K562 (cell line): ENCODE measurements around the gene MARK3. TPM values are rescaled to one million over a fixed set of nuclear protein-coding genes. Genes with fewer than 3 reads are reported as not detected.

Source experiments
- ATAC-seq: fragments of 200-7000 bp; cut with Tn5 transposase; 3 replicates; pipeline ENCODE4 v1.9.1; 2020; ENCODE audit warnings: moderate library complexity
- BruUV-seq: library from RNA; stranded (reverse); fragments of 400-500 nt; replicated peaks from 2 replicates; lab custom pipeline; 2021; lab: Mats Ljungman, UMichigan
- CTCF ChIA-PET: fragments of 300-600 bp; formaldehyde crosslinking; extraction: SDS; loops from one replicate; lab custom pipeline; 2021; ENCODE audit warnings: low intra/inter-chr PET ratio; lab: Yijun Ruan, JAX
- POLR2A ChIA-PET: fragments of 300-600, 350-650 bp; sonication (Branson Sonifier 250); formaldehyde crosslinking; extraction: SDS; loops from one replicate; lab custom pipeline; 2021; ENCODE audit warnings: antibody characterized with exemption, inconsistent platforms; lab: Yijun Ruan, JAX
- DNase-seq, 4 experiments: peaks; one replicate each; pipeline versions ENCODE4 v3.0.0 to v3.0.0-alpha.2; 2011 to 2018; ENCODE audit warnings: low spot score in 3 of 4, mixed read lengths in 3 of 4; ENCODE audit errors: extremely low read depth in 1 of 4
- FAIRE-seq: peaks from 2 replicates; lab custom pipeline; 2011; peaks lifted over from hg19 to GRCh38; lab: Jason Lieb, UNC
- H2AFZ ChIP-seq: 2 replicates; pipeline ENCODE4 v1.6.0; 2011; ENCODE audit warnings: low read depth, low read length, control low read depth, inconsistent platforms
- H3K27ac ChIP-seq: fragments of 200-600 bp; 3 replicates; pipeline ENCODE4 v1.8.0; 2011; ENCODE audit warnings: low read depth, mild to moderate bottlenecking, control low read depth, inconsistent platforms, low read length, moderate library complexity, mixed read lengths; ENCODE audit errors: extremely low read depth
- H3K27me3 ChIP-seq, 2 experiments: fragments of 300-600 bp in 1 of 2; 2 replicates in 1 of 2; 3 replicates in 1 of 2; pipeline versions ENCODE4 v1.6.0 to v1.8.0; 2011; ENCODE audit warnings: inconsistent platforms in 2 of 2, low read length in 2 of 2, mild to moderate bottlenecking in 1 of 2, mixed read lengths in 1 of 2, moderate library complexity in 1 of 2; ENCODE audit not compliant: control insufficient read depth in 2 of 2, insufficient read depth in 2 of 2
- H3K36me3 ChIP-seq: fragments of 300-600 bp; 3 replicates; pipeline ENCODE4 v1.8.0; 2011; ENCODE audit warnings: mild to moderate bottlenecking, low read length, inconsistent platforms; ENCODE audit not compliant: control insufficient read depth, insufficient read depth
- H3K4me1 ChIP-seq, 2 experiments: fragments of 200-600 bp in 1 of 2; replicated peaks in 1 of 2; 2 replicates in 1 of 2; 3 replicates in 1 of 2; pipeline versions ENCODE4 v1.5.1 to v1.8.0; 2011; ENCODE audit warnings: inconsistent platforms in 2 of 2, low read length in 2 of 2, mild to moderate bottlenecking in 1 of 2, mixed read lengths in 1 of 2, moderate library complexity in 1 of 2; ENCODE audit not compliant: control insufficient read depth in 2 of 2, insufficient read depth in 2 of 2
- H3K4me2 ChIP-seq: 2 replicates; pipeline ENCODE4 v1.6.1; 2011; ENCODE audit warnings: low read length, control low read depth, inconsistent platforms, mixed read lengths; ENCODE audit not compliant: insufficient read depth
- H3K4me3 ChIP-seq: fragments of 200-600 bp; sonication (generic), shearing (Covaris generic); 2 replicates; pipeline ENCODE4 v1.5.1; 2016; ENCODE audit warnings: control low read depth, inconsistent platforms
- H3K79me2 ChIP-seq: fragments of 200-600 bp; 3 replicates; pipeline ENCODE4 v1.8.0; 2011; ENCODE audit warnings: low read length, inconsistent platforms; ENCODE audit not compliant: control insufficient read depth, insufficient read depth
- H3K9ac ChIP-seq, 2 experiments: 2 replicates each; pipeline versions ENCODE4 v1.6.0 to v1.6.1; 2011; ENCODE audit warnings: low read depth in 2 of 2, low read length in 2 of 2, control low read depth in 1 of 2, inconsistent platforms in 1 of 2, mild to moderate bottlenecking in 1 of 2, mixed read lengths in 1 of 2; ENCODE audit not compliant: insufficient read depth in 1 of 2
- H3K9me1 ChIP-seq: one replicate; pipeline ENCODE4 v1.6.0; 2011; ENCODE audit warnings: inconsistent platforms, mild to moderate bottlenecking, low read length, moderate library complexity; ENCODE audit not compliant: control insufficient read depth, insufficient read depth
- H3K9me3 ChIP-seq: replicated peaks from 2 replicates; pipeline ENCODE4 v1.5.1; 2011; ENCODE audit warnings: low read depth, low read length, inconsistent platforms; ENCODE audit not compliant: control insufficient read depth, insufficient read depth
- H4K20me1 ChIP-seq: replicated peaks from 2 replicates; pipeline ENCODE4 v1.6.1; 2011; ENCODE audit warnings: low read length, inconsistent platforms, mixed read lengths; ENCODE audit not compliant: control insufficient read depth, insufficient read depth
- CBX8 ChIP-seq: fragments of 200-600 bp; sonication (generic); IDR thresholded peaks from 2 replicates; pipeline ENCODE4 v1.6.1; 2012; ENCODE audit warnings: borderline replicate concordance, mixed run types, low read depth, mild to moderate bottlenecking, moderate library complexity, mixed read lengths, low read length, control low read depth, inconsistent platforms; ENCODE audit not compliant: poor library complexity, severe bottlenecking; ENCODE audit errors: extremely low read depth
- SMAD2 ChIP-seq: fragments of 150-350 bp; IDR thresholded peaks from 2 replicates; pipeline ENCODE4 v1.6.1; 2014; ENCODE audit warnings: low read depth, mild to moderate bottlenecking, low read length
- SRSF1 ChIP-seq: fragments of 200-400 bp; formaldehyde crosslinking; IDR thresholded peaks from 2 replicates; pipeline ENCODE4 v1.6.1; 2017; ENCODE audit warnings: mild to moderate bottlenecking, low read depth, low read length, moderate library complexity
- WGBS: fragments of 100-300 bp; shearing (Covaris generic); methylation state at CpG from one replicate; pipeline ENCODE4 v1.1.6; 2016; ENCODE audit warnings: low coverage, mixed read lengths; ENCODE audit not compliant: insufficient coverage; ENCODE audit errors: missing lambda C conversion rate; 5-methylcytosine and 5-hydroxymethylcytosine counted together
- in situ Hi-C: fragments of 300-500 bp; cut with MboI; formaldehyde crosslinking; loops from 4 replicates; pipeline ENCODE4 v1.15.0; 2018; ENCODE audit warnings: inconsistent platforms, mixed read lengths
- intact Hi-C: fragments of 100-400 bp; cut with micrococcal nuclease; formaldehyde crosslinking; loops from 2 replicates; pipeline ENCODE4 v1.14.2; 2022
- polyA plus RNA-seq, 8 experiments: library from polyadenylated mRNA; depleted of rRNA in 4 of 8; stranded (reverse) in 5 of 8; unstranded in 3 of 8; fragments of >200 nt; fragmentation: Nextera tagmentation in 2 of 8; fragmentation: Illumina TruSeq in 1 of 8; extraction: Ambion mirVana in 2 of 8; extraction: Trizol in 1 of 8; gene quantifications; 2 replicates each; pipeline versions ENCODE4 v1.2.1 to v1.2.3, GENCODE V29; 2011 to 2014; ENCODE audit warnings: inconsistent platforms in 1 of 8, missing spikeins in 1 of 8
- total RNA-seq, 7 experiments: library from RNA; depleted of rRNA in 6 of 7; stranded (reverse); fragments of >200 nt in 6 of 7; fragmentation: Illumina TruSeq in 2 of 7; extraction: Trizol in 2 of 7; gene quantifications; 2 replicates each; pipeline versions ENCODE4 v1.2.1 to v1.2.3, GENCODE V29; 2011 to 2021; ENCODE audit warnings: low replicate concordance in 1 of 7
- TF ChIP-seq, protein P1 (sequence below): fragments of 450-650 bp; formaldehyde crosslinking; IDR thresholded peaks from 2 replicates; pipeline ENCODE4 v1.4.0; 2022; ENCODE audit warnings: missing genetic modification characterization
- TF ChIP-seq, protein P2 (sequence below): fragments of 450-650 bp; formaldehyde crosslinking; IDR thresholded peaks from 2 replicates; pipeline ENCODE4 v1.4.0; 2020; ENCODE audit warnings: mild to moderate bottlenecking, moderate library complexity
- TF ChIP-seq, protein P3 (sequence below), 2 experiments: fragments of 450-650 bp in 1 of 2; sonication (generic) in 1 of 2; formaldehyde crosslinking in 1 of 2; IDR thresholded peaks; 2 replicates each; pipeline versions ENCODE4 v1.7.1 to v1.9.0; 2016 to 2022; ENCODE audit warnings: inconsistent platforms in 1 of 2, mild to moderate bottlenecking in 1 of 2, missing genetic modification reagents in 1 of 2

The MARK3 gene
- total and polyA plus RNA-seq, 9 of the 15 experiments (the other 6 are each of a cell fraction or from before 2014, with no cell fraction given) = 10.1 to 68.7 (median 56.3) TPM

DNA sequence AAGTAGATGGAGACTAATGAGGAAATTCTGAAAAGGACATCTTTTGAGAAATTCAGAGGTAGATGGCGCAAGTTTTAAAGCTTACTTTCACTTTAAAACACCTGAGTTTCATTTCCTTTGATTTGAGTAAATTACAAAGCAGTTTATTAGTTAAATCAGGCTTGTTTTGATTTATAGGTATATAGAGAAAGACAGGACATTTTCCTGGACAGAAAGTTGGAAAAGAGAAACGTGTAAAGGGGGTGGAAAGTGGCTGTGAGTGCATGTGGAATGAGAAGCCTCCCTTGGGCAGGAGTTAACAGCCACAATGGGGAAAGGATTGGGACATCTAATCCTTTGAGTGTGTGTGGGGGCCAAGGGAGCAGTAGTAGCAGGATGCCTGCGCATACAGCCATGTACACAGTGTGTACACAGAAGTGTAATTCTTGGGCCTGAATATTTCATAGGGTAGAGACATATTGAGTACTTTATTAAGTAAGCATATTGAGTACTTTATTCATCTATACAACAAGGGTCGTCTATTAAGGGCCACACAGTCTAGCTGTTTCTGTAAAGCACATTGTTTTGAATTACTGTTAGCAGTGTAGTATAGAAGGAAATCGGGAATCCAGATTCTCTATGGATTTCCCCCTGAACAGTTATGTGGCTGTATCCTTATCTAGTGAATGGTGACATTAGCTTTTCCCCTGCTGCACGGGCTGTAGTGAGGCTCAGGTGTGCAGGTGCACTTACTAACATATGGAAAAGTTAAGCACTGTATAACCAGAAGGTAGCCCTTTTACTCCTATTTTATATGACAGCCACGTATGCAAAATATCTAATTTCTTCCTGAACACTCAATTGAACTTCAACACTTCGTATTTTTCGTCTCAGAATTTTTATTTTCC lies 19.1 kb downstream of the MARK3 start:
- H3K27ac ChIP-seq = peak overlapping the region; percentile 34; the same call in 2 of the 3 replicates
- peaks cover 81% of the 10 kb centered on the region for H3K79me2 ChIP-seq
- H3K36me3 ChIP-seq = peaks cover 27% of the 10 kb centered on the region; the same call in 2 of the 3 replicates
- peaks cover 21% of the 10 kb centered on the region for H4K20me1 ChIP-seq
- WGBS = 64% methylated on average over 9 of the region's 9 CpGs
- H3K27me3 ChIP-seq = no peaks in the 10 kb centered on the region
- H3K4me3 ChIP-seq = no peak overlapping the region
- H3K9me1 ChIP-seq = no peaks in the 10 kb centered on the region
- ChIA-PET POLR2A (interaction anchor here (1.3 to 1.4 kb wide), 2 partner anchors 12 to 59 kb away, joined by 5 read pairs; no protein-coding TSS in a partner anchor), CTCF (interaction anchor here (0.5 kb wide), 1 partner anchor 36 kb away, joined by 5 read pairs; no protein-coding TSS in a partner anchor)
- H3K4me2 ChIP-seq = no peak overlapping the region
- DNase-seq (no peak), FAIRE-seq (no peak), ATAC-seq (peak; percentile 15; the same call in 1 of the 3 replicates)
- H3K9ac ChIP-seq = no peak overlapping the region
- H2AFZ ChIP-seq = no peak overlapping the region
- no peaks in the 10 kb centered on the region for H3K9me3 ChIP-seq
- BruUV-seq = no TSS peak
- in situ Hi-C loops (no loop called here), intact Hi-C loops (no loop called here)
- H3K4me1 ChIP-seq = peaks cover 7 to 34% of the 10 kb centered on the region in 2 experiments; a peak in 4 of 5 replicates
- TF ChIP-seq, protein P1, sequence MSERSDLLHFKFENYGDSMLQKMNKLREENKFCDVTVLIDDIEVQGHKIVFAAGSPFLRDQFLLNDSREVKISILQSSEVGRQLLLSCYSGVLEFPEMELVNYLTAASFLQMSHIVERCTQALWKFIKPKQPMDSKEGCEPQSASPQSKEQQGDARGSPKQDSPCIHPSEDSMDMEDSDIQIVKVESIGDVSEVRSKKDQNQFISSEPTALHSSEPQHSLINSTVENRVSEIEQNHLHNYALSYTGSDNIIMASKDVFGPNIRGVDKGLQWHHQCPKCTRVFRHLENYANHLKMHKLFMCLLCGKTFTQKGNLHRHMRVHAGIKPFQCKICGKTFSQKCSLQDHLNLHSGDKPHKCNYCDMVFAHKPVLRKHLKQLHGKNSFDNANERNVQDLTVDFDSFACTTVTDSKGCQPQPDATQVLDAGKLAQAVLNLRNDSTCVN (CRISPR knock-in tag) = no peak
- TF ChIP-seq, protein P2, sequence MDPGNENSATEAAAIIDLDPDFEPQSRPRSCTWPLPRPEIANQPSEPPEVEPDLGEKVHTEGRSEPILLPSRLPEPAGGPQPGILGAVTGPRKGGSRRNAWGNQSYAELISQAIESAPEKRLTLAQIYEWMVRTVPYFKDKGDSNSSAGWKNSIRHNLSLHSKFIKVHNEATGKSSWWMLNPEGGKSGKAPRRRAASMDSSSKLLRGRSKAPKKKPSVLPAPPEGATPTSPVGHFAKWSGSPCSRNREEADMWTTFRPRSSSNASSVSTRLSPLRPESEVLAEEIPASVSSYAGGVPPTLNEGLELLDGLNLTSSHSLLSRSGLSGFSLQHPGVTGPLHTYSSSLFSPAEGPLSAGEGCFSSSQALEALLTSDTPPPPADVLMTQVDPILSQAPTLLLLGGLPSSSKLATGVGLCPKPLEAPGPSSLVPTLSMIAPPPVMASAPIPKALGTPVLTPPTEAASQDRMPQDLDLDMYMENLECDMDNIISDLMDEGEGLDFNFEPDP (CRISPR knock-in tag) = no peak
- TF ChIP-seq SMAD2 = no peak
- TF ChIP-seq SRSF1 = no peak
- TF ChIP-seq CBX8 = no peak
- TF ChIP-seq, protein P3, sequence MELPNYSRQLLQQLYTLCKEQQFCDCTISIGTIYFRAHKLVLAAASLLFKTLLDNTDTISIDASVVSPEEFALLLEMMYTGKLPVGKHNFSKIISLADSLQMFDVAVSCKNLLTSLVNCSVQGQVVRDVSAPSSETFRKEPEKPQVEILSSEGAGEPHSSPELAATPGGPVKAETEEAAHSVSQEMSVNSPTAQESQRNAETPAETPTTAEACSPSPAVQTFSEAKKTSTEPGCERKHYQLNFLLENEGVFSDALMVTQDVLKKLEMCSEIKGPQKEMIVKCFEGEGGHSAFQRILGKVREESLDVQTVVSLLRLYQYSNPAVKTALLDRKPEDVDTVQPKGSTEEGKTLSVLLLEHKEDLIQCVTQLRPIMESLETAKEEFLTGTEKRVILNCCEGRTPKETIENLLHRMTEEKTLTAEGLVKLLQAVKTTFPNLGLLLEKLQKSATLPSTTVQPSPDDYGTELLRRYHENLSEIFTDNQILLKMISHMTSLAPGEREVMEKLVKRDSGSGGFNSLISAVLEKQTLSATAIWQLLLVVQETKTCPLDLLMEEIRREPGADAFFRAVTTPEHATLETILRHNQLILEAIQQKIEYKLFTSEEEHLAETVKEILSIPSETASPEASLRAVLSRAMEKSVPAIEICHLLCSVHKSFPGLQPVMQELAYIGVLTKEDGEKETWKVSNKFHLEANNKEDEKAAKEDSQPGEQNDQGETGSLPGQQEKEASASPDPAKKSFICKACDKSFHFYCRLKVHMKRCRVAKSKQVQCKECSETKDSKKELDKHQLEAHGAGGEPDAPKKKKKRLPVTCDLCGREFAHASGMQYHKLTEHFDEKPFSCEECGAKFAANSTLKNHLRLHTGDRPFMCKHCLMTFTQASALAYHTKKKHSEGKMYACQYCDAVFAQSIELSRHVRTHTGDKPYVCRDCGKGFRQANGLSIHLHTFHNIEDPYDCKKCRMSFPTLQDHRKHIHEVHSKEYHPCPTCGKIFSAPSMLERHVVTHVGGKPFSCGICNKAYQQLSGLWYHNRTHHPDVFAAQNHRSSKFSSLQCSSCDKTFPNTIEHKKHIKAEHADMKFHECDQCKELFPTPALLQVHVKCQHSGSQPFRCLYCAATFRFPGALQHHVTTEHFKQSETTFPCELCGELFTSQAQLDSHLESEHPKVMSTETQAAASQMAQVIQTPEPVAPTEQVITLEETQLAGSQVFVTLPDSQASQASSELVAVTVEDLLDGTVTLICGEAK (IDR thresholded peaks at IDR 0.05) = no peak
- TF ChIP-seq, protein P3 (CRISPR knock-in tag; IDR thresholded peaks at IDR 0.05) = no peak
